Measurements from ENCODE around the gene RMRP.

Gene RMRP

DNA sequence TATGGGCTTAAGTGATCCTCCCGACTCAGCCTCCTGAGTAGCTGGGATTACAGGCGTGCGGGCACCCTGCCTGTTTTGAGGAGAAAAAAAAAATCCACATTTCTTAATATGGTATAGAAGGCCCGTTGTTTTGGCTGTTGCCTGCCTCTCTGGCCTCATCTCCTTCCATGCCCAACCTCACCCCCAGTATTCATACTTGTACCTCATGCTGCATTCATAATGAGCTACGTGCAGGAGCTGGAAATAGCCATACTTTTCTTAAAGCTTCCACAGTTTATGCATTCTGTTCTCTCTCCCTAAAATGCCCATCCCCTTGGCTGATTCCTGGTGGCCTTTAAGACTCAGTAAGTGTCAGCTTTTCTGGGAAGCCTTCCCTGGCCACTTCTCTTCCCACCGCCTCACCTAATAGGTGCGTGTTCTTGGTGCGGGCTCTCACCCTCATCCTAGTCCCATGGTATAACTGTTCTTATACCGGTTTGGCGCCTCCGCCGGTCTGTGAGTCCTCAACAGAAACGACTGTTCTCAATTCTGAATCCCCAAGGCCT is 34.0 kb upstream of the RMRP start:
- no peak for DNase-seq (ENCODE audit: extremely low read depth, low read depth)
- TF ChIP-seq, protein P1, sequence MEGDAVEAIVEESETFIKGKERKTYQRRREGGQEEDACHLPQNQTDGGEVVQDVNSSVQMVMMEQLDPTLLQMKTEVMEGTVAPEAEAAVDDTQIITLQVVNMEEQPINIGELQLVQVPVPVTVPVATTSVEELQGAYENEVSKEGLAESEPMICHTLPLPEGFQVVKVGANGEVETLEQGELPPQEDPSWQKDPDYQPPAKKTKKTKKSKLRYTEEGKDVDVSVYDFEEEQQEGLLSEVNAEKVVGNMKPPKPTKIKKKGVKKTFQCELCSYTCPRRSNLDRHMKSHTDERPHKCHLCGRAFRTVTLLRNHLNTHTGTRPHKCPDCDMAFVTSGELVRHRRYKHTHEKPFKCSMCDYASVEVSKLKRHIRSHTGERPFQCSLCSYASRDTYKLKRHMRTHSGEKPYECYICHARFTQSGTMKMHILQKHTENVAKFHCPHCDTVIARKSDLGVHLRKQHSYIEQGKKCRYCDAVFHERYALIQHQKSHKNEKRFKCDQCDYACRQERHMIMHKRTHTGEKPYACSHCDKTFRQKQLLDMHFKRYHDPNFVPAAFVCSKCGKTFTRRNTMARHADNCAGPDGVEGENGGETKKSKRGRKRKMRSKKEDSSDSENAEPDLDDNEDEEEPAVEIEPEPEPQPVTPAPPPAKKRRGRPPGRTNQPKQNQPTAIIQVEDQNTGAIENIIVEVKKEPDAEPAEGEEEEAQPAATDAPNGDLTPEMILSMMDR (IDR thresholded peaks at IDR 0.05; ENCODE audit: low read depth, low read length, missing control alignments), result no peak
- no peak overlapping the region for H3K4me3 ChIP-seq (replicated peaks; ENCODE audit: low read depth, low read length)

DNA sequence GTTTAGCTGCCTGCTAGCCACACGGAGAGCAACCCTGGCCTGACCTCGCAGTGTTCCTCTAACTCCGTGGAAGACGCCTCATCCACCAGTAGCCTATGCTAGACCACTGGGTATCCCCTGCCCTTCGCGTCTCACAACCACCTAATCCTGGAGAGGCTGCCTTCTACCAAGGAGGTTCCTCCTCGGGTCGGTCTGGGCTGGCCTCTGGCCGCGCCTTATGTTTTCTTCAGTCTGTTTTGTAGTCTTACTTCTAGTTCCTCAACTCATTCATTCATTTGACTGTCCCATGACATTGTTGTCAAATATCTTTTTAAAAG is 33.5 kb upstream of the RMRP start:
- no peak for DNase-seq (ENCODE audit: extremely low read depth, low read depth)
- H3K4me3 ChIP-seq (replicated peaks; ENCODE audit: low read depth, low read length), result peak overlapping the region; percentile 100
- TF ChIP-seq, protein P1 (IDR thresholded peaks at IDR 0.05; ENCODE audit: low read depth, low read length, missing control alignments), result no peak

DNA sequence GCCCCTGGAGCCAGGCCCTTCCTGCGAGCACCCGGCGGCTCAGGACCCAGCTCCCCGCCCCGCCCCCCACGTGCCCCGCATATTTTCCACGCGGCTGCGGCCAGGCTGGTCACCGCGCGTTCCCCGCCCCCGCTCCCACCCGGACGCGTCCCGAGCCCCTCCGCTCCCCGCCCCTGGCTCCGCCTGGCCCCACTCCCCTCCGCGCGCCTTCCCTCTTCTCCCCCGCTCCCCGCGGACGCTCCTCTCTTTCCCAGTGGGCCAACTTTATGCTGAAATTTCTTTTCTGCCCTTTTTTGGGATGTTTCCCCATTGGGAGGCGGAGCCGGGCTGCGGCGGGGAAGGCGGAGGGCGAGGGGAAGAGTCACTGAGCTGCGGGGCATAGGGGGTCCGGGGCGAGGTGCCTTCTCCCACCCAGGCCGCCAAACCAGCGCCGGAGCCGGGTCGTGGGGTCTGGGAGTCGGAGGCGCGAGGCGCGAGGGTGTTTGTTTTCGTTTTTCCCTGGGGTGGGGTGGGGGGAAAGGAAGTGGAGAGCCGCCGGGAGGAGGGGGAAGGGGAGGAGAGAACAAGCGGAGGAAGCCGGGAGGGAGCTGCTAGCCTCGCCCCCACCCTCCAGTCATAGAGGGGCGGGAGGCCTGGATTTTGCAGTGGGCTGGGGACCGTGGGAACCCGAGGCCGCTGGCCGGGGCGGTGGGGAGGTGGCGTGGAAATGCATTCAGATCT is 33.0 kb upstream of the RMRP start:
- DNase-seq (ENCODE audit: extremely low read depth, low read depth), result no peak
- peak overlapping the region; percentile 100 for H3K4me3 ChIP-seq (replicated peaks; ENCODE audit: low read depth, low read length)
- TF ChIP-seq, protein P1 (IDR thresholded peaks at IDR 0.05; ENCODE audit: low read depth, low read length, missing control alignments), result no peak

DNA sequence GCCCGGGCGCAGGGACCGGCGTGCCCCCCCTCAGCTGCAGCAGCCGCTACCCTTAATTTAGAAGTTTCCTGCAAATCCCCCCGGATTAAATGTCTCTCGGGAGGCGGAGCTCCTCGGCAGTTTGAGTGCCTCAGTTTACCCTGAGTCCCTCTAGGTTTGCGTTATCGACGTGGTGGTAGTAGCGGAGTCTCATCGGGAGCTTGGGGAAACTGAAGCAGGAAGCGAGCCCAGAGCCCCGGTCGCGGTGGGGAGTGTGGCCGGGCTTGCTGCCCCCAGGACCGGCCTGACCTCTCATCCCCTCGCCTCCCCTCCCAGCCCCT is 32.4 kb upstream of the RMRP start:
- TF ChIP-seq, protein P1 (IDR thresholded peaks at IDR 0.05; ENCODE audit: low read depth, low read length, missing control alignments), result no peak
- no peak for DNase-seq (ENCODE audit: extremely low read depth, low read depth)
- peak overlapping the region; percentile 100 for H3K4me3 ChIP-seq (replicated peaks; ENCODE audit: low read depth, low read length)

DNA sequence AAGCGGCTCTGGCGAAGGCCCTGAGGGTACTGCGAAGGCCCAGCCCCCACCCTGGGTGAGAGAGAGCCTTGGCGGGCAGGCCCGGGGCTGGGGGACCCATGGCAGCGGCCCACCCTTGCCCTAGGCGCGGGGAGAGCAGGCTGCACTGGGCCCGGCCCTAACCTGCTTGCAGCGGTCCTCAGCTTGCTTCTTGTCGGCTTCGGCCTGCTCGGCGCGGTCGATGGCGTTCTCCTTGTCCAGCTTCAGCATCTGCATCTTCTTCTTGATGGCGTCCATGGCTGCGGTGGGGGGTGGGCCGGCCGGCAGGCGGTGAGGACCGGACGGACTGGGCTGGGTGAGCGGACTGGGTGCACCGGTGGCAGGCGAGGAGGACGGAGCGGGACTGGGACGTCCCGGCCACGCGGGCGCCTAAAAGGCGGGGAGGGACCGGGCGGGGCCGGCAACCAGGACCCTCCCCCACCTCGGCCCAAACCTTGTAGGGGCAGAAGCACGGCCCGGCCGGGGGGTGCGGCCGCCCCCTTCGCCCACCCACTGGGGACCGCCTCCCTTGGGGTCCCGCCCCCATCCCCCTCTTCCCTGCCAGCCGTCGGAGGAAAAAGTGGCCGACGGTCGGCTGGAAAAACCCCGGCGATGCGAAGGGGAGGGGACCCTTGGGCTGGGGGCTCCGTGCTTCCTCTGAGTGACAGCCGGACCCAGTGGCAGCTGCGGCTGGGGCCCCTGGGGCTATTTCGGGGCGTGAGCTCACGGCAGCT is 31.9 kb upstream of the RMRP start, which contains the start of gene TPM2:
TSS of gene TPM2 (minus strand) at position 384 of the 752 bp plus-strand sequence. CDS start at position 276, 108 bp downstream.
- TF ChIP-seq, protein P1 (IDR thresholded peaks at IDR 0.05; ENCODE audit: low read depth, low read length, missing control alignments), result no peak
- DNase-seq (ENCODE audit: extremely low read depth, low read depth), result no peak
- peak within 1 kb of the TSS; percentile 100 for H3K4me3 ChIP-seq (replicated peaks; ENCODE audit: low read depth, low read length)

DNA sequence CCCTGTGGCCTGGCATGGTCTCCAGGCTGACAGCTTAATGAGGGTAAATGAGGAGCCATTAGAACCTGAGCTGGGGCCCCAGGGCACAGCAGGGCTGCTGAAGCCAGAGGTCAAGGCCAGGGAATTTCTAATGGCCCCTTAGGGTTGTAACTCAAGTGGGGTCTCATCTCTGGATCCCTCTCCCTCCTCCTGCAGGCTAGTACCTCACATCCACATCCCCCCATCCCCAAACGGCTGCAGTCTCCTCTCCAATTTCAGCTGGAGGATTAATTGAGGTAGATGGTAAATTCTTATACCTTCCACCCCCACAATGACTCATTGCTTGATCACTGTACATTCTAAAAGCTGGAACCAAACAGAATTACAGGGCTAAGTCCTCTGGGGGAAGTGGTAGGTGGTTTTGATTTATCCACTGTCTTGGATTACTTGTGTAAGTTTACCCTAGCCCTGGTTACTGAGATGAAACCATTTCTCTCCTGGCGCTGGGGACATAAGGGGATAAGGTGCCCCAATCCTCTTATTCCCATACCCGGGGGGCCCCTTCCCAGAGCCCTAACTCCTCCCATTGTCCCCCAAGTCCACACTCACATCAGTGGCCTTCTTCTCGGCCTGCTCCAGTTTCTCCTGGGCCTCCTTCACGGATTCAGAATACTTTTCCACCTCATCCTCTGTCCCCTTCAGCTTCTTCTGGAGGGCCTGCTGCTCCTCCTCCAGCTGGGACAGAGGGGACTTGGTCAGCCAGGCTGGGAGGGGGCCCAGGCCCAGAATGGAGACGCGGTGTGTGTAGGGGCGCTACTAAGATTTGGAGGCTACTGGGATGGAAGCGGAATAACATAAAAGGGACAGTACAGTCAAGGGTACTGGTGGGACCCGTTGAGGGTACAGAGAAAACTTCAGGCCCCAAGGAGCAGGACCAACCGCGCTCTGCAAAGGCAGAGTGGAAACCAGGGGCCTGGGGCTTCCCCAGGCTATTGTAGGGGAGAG is 31.0 kb upstream of the RMRP start:
- DNase-seq (ENCODE audit: extremely low read depth, low read depth), result peak; percentile 71
- TF ChIP-seq, protein P1 (IDR thresholded peaks at IDR 0.05; ENCODE audit: low read depth, low read length, missing control alignments), result no peak
- peak overlapping the region; percentile 100 for H3K4me3 ChIP-seq (replicated peaks; ENCODE audit: low read depth, low read length)
